Aorta (tissue), 5 donors: ENCODE measurements around the gene PROM2. TPM values are rescaled to one million over a fixed set of nuclear protein-coding genes. Genes with fewer than 3 reads are reported as not detected.

Experiments used
- ATAC-seq: fragments of 200-7000 bp; cut with Tn5 transposase; one replicate; pipeline ENCODE4 v1.9.1; 2022; ENCODE audit warnings: moderate library complexity; ENCODE audit not compliant: low FRiP score
- DNase-seq, 2 donors: peaks; one replicate each; pipeline ENCODE4 v3.0.0-alpha.2; 2020
- H3K27ac ChIP-seq, 2 donors: one replicate each; pipeline ENCODE4 v1.5.1; 2013; ENCODE audit warnings: low read length in 2 of 2, mild to moderate bottlenecking in 2 of 2, moderate library complexity in 2 of 2, control low read depth in 1 of 2, inconsistent platforms in 1 of 2, low read depth in 1 of 2
- H3K27me3 ChIP-seq, 2 donors: one replicate each; pipeline ENCODE4 v1.6.1; 2013; ENCODE audit warnings: control low read depth in 1 of 2, low read length in 1 of 2, mild to moderate bottlenecking in 1 of 2, moderate library complexity in 1 of 2; ENCODE audit not compliant: insufficient read depth in 2 of 2, control insufficient read depth in 1 of 2
- H3K36me3 ChIP-seq, 2 donors: one replicate each; pipeline ENCODE4 v1.6.1; 2013; ENCODE audit warnings: control low read depth in 1 of 2, low read length in 1 of 2, mild to moderate bottlenecking in 1 of 2; ENCODE audit not compliant: insufficient read depth in 2 of 2, control insufficient read depth in 1 of 2
- H3K4me1 ChIP-seq, 2 donors: one replicate each; pipeline ENCODE4 v1.6.1; 2013; ENCODE audit warnings: low read length in 2 of 2, control low read depth in 1 of 2, mild to moderate bottlenecking in 1 of 2, moderate library complexity in 1 of 2; ENCODE audit not compliant: insufficient read depth in 2 of 2, control insufficient read depth in 1 of 2
- H3K4me3 ChIP-seq, 2 donors: one replicate each; pipeline ENCODE4 v1.5.1; 2013; ENCODE audit warnings: low read length in 2 of 2, control low read depth in 1 of 2, mild to moderate bottlenecking in 1 of 2
- H3K9me3 ChIP-seq: one replicate; pipeline ENCODE4 v1.6.1; 2013; ENCODE audit warnings: mild to moderate bottlenecking, low read length; ENCODE audit not compliant: control insufficient read depth
- WGBS, 2 donors: extraction: QIAGEN DNeasy Blood & Tissue Kit; methylation state at CpG; one replicate each; pipeline ENCODE4 v1.1.7; 2013; 5-methylcytosine and 5-hydroxymethylcytosine counted together
- intact Hi-C, 2 donors: fragments of 100-400 bp; cut with DNase I; formaldehyde crosslinking; loops; one replicate each; pipeline versions ENCODE4 v1.14.2 to v1.15.0; 2022
- polyA plus RNA-seq, 2 donors: library from polyadenylated mRNA; stranded (reverse); fragments of 200-250 nt; gene quantifications; one replicate each; pipeline ENCODE4 v1.2.3, GENCODE V29; 2013
- total RNA-seq, 2 donors: library from RNA; stranded (reverse); fragmentation: NEBNext Ultra II Directional; extraction: Animal tissue kit (Norgen Biotek cat#: 25700); gene quantifications; one replicate each; pipeline ENCODE4 v1.2.1, GENCODE V29; 2021
- donor health status: healthy with polysubstance abuse.
- donor health status: Bipolar disorder and iron deficiency.
- donor health status: DM: no; HTN: no; CAD: no.
- donor health status: DM: no; HTN: no; CAD: no.
- donor health status: DM: yes; HTN: yes; CAD: no.

PROM2 gene
- total and polyA plus RNA-seq, 4 donors, result 1.4 to 2.8 (median 1.4) TPM; not detected in 1

GRCh38 chr2:95312543-95313201 is 38.4 kb downstream of the PROM2 start:
- Histone ChIP-seq H3K4me3 (no peak overlapping the region), H3K36me3 (no peaks in the 10 kb centered on the region), H3K27ac (no peak overlapping the region), H3K27me3 (no peaks in the 10 kb centered on the region), H3K4me1 (no peaks in the 10 kb centered on the region), H3K9me3 (no peaks in the 10 kb centered on the region)
- ATAC-seq, result no peak
- 94 to 96% methylated on average over 24 of the region's 24 CpGs for WGBS, 2 donors
- intact Hi-C loops, result loop anchor here in 1 of 2 donors (10.0 kb wide), 1 partner anchor 118 kb away; no protein-coding TSS in a partner anchor
- DNase-seq, result no peak

GRCh38 chr2:95313296-95314131 is 39.3 kb downstream of the PROM2 start:
- Histone ChIP-seq H3K4me3 (no peak overlapping the region), H3K27me3 (no peaks in the 10 kb centered on the region), H3K9me3 (no peaks in the 10 kb centered on the region), H3K36me3 (no peaks in the 10 kb centered on the region), H3K4me1 (no peaks in the 10 kb centered on the region), H3K27ac (no peak overlapping the region)
- DNase-seq (no peak), ATAC-seq (no peak)
- 92 to 94% methylated on average over 16 of the region's 16 CpGs for WGBS, 2 donors
- intact Hi-C loops, result loop anchor here in 1 of 2 donors (10.0 kb wide), 1 partner anchor 119 kb away; no protein-coding TSS in a partner anchor

- intact Hi-C loops, result loop anchor here in 1 of 2 donors (10.0 kb wide), 1 partner anchor 120 kb away; no protein-coding TSS in a partner anchor
- ATAC-seq, result no peak
- Histone ChIP-seq H3K36me3 (no peaks in the 10 kb centered on the region), H3K9me3 (no peaks in the 10 kb centered on the region), H3K27me3 (no peaks in the 10 kb centered on the region), H3K27ac (no peak overlapping the region), H3K4me3 (no peak overlapping the region), H3K4me1 (no peaks in the 10 kb centered on the region)
- 86 to 89% methylated on average over 11 of the region's 11 CpGs for WGBS, 2 donors
- DNase-seq, result peak in 1 of 2 donors; percentile 30
Measured at GRCh38 chr2:95314598-95314963, 40.3 kb downstream of the PROM2 start.

GRCh38 chr2:95314964-95315611 is 40.8 kb downstream of the PROM2 start:
- no peak for ATAC-seq
- Histone ChIP-seq H3K27ac (no peak overlapping the region), H3K4me1 (no peaks in the 10 kb centered on the region), H3K36me3 (no peaks in the 10 kb centered on the region), H3K9me3 (no peaks in the 10 kb centered on the region), H3K4me3 (no peak overlapping the region), H3K27me3 (no peaks in the 10 kb centered on the region)
- 77 to 82% methylated on average over 16 of the region's 16 CpGs for WGBS, 2 donors
- intact Hi-C loops, result loop anchor here in 1 of 2 donors (10.0 kb wide), 1 partner anchor 120 kb away; no protein-coding TSS in a partner anchor
- DNase-seq, result peak in 1 of 2 donors; percentile 30

- WGBS, 2 donors, result 70 to 79% methylated on average over 19 of the region's 19 CpGs
- Histone ChIP-seq H3K4me1 (no peaks in the 10 kb centered on the region), H3K27ac (no peak overlapping the region), H3K9me3 (no peaks in the 10 kb centered on the region), H3K4me3 (no peak overlapping the region), H3K36me3 (no peaks in the 10 kb centered on the region), H3K27me3 (no peaks in the 10 kb centered on the region)
- no peak for ATAC-seq
- intact Hi-C loops, result loop anchor here in 1 of 2 donors (10.0 kb wide), 1 partner anchor 121 kb away; no protein-coding TSS in a partner anchor
- DNase-seq, result peak in 1 of 2 donors; percentile 24
Measured at GRCh38 chr2:95315801-95316411, 41.7 kb downstream of the PROM2 start.

GRCh38 chr2:95316466-95317122 is 42.3 kb downstream of the PROM2 start:
- Histone ChIP-seq H3K36me3 (no peaks in the 10 kb centered on the region), H3K9me3 (no peaks in the 10 kb centered on the region), H3K27ac (no peak overlapping the region), H3K4me1 (no peaks in the 10 kb centered on the region), H3K27me3 (no peaks in the 10 kb centered on the region), H3K4me3 (no peak overlapping the region)
- WGBS, 2 donors, result 33 to 37% methylated on average over 8 of the region's 8 CpGs
- intact Hi-C loops, result loop anchor here in 1 of 2 donors (10.0 kb wide), 1 partner anchor 122 kb away; no protein-coding TSS in a partner anchor
- DNase-seq (no peak), ATAC-seq (no peak)

- Histone ChIP-seq H3K27me3 (no peaks in the 10 kb centered on the region), H3K36me3 (no peaks in the 10 kb centered on the region), H3K27ac (no peak overlapping the region), H3K4me1 (no peaks in the 10 kb centered on the region), H3K4me3 (no peak overlapping the region), H3K9me3 (no peaks in the 10 kb centered on the region)
- DNase-seq, result no peak
- intact Hi-C loops, result loop anchor here in 1 of 2 donors (10.0 kb wide), 1 partner anchor 122 kb away; no protein-coding TSS in a partner anchor
- WGBS, 2 donors, result 57 to 71% methylated on average over 6 of the region's 6 CpGs
- ATAC-seq, result no peak
Measured at GRCh38 chr2:95317123-95317500, 42.9 kb downstream of the PROM2 start.
